HG03025 (cell line): Measurements from ENCODE around the gene HNRNPLL.
A peak's percentile ranks its signal among the peaks of the same experiment; 100 is the strongest.
"Not testable (repeated sequence)": the region's sequence is repeated elsewhere in the genome, so short reads cannot be mapped to it uniquely, and the experiment has no call there.

ENCODE experiments used
- ATAC-seq: cut with Tn5 transposase; IDR thresholded peaks from one replicate; pipeline ENCODE4 v1.9.1; 2021; ENCODE audit warnings: mild to moderate bottlenecking, moderate library complexity; ENCODE audit not compliant: unreplicated experiment, low FRiP score

Gene HNRNPLL

DNA sequence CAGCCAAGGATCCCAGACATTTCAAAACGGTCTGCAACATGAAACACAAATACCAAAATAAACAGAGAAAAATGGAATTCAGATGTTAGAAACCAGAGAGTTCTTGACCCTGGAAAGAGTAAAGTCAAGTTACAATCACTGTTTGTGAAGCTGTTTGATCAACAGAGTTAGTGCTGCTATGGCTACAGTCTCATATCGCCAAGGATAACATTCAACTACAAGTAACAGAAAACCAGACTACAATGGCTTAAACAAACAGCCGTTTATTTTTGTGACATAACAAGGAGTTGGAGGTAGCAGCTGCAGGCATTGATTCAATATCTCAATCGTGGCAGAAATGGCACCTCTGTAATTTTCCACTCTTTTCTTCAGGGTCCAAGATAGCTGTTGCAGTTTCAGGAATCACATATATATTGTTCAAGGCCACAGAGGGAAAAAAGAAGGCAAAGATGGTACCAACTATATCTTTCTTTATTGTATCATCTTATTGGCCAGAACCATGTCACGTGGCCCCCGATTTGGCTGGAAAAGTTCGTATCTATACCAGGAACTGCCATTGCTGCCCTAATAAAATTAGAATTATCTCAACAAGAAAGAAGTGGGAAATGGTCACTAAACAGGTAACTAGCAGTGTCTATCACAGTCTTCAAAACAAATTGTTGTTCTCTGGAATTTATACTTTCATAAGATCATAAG lies 17.7 kb upstream of the HNRNPLL start:
- ATAC-seq: no peak

DNA sequence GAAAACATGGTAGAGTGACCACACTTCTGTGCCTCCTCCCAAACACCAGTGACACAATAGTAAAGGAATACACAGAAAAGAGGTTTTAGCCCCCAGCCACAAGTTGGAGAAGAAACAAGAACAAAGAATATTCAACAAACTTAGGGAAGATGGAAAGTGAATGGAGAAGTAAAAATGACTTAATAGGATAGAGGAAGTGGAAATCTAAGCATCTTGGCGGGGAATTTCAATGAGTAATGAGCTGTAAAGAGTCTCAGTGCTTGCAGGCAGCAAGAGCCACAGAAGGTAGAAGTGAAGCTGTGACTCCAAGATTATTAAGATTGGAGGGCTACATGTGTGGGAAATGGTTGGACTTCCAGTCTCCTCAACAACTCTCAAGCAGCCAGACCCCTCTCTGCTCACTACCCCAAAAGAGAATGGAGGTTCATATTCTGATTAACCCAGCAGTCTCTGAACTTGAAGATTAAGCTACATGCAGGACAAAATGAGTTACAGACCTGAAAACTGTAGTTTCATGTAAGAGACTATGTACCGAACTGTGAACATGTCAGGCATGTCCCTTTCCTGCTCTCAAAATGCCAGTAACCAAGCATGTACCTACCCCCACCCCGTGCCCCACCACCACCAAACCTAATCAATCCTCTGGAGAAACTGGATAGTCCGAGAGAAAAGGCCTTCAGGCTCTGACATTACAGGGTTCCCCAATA lies 16.9 kb upstream of the HNRNPLL start:
- no peak for ATAC-seq

DNA sequence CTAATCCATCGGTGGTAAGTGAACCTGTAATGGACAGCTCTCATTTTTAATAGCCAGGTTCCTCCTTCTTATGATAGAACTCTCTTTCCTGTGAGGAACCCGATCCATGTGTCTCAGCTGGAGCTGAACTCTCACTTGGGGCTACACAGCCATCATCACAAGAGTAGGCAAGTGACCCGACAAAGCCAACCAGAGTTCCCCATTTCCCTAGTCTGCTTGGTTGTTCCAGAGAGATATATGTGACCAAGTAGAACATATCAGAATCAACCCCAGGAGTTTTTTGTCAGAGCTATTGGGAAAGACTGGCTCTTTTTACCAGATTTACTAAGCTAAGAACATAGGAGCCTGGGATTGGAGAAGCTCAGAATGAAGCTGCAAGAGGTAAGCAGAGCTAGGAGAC lies 14.6 kb upstream of the HNRNPLL start:
- ATAC-seq: no peak

DNA sequence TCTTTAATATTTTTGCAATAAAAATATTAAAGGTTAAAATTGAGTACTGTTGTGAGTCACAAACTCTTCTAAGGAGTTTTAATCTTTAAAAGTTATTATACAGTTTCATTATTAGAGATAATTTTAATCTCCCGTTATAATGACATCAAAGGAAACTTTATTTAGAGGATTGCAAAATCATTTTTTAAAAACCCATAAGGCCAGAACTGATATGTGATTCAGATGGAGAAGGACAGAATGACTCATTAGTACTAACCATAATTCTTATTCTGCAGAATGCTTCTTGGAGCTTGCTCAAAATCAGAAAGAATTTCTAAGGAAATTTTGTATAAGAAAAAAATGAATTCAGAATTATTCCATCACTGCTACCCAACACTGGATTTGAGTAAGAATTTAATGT lies 12.5 kb upstream of the HNRNPLL start:
- no peak for ATAC-seq

DNA sequence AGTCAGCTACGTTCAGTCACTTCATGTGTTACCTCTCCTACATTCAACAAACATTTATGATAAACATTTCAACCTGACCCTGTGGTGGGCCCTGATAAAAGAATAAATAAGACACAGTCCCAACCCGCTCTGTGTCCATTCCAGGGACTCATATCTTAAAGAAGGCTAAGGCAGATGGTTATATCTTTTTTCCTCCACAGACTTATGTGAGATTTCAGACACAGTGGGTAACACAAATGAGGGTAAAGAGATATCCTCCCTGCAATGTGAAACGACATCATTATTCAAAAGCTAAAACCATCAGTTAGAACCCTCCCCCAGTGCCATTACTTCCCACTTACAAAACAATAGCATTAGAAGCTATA lies 11.1 kb upstream of the HNRNPLL start:
- no peak for ATAC-seq

DNA sequence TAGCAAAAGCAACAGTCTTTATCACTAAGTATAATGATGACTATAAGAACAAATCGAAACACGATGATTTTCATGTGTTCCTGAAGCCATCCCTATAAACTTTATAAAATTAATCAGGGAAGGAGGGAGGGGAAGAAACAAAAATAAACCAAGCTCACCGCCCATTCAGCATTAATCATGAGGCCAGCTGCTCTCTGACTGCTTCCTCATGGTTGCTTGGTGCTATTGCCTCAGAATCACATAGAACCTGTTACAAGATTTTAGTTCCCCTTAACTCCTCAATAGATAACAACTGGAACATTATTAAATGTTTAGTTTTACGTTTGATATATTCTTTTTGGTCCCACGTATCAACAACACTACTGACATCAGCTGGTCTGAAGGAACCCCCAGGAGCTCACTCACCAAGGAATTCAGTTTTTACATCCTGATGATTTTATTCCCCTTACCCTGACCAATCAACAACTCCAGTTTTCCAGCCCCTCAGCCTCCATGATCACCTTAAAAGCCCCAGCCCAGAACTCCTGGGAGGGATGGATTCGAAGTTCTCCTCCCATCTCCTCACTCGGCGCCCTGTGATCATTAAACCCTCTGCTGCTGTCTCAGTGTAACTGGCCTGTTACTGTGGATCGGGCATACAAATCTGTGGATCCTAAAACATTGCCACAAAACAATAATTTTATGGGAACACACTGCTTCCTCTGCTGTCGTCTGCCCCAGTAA lies 10.6 kb upstream of the HNRNPLL start:
- no peak for ATAC-seq

DNA sequence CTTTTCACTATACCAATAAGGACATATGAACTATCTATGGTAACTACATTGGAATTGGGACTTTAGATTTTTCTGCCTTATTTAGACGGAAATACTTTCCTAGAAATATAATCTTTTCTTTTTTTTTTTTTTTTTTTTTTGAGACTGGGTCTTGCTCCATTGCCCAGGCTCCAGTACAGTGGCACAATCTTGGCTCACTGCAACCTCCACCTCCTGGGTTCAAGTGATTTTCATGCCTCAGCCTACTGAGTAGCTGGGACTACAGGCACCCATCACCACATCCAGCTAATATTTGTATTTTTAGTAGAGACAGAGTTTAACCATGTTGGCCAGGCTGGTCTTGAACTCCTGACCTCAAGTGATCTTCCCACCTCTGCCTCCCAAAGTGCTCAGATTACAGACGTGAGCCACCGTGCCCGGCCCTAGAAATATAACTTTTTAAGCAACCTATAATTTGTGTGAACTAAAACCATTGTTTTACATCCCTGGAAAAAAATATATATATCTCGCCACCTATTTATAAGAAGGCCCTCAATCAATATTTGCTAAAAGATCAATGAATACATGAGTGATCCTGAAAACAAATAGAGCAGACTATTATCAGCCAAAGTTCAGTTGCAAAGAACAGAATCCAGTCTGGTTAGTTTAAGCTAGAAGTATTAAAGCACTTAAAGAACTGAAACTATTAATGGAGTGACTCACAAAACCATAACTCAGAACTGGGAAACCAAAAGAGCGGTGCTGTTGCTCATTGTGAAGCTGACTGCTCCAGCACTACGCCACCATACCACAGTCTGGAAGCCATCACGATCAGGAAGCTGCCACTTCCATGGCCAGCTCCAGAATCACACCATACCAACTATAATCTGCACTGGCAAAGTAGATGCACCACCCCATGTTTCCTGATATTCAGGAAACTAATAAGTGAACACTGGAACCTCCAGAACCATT lies 8.4 kb upstream of the HNRNPLL start:
- peak; percentile 57 for ATAC-seq

DNA sequence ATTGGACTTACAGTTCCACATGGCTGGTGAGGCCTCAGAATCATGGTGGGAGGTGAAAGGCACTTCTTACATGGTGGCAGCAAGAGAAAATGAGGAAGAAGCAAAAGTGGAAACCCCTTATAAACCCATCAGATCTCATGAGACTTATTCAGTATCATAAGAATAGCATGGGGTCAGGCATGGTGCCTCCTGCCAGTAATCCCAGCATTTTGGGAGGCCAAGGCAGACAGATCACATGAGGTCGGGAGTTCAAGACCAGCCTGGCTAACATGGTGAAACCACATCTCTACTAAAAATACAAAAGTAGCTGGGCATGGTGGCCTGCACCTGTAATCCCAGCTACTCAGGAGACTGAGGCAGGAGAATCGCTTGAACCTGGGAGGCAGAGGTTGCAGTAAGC lies 6.5 kb upstream of the HNRNPLL start:
- ATAC-seq: not testable (repeated sequence)

DNA sequence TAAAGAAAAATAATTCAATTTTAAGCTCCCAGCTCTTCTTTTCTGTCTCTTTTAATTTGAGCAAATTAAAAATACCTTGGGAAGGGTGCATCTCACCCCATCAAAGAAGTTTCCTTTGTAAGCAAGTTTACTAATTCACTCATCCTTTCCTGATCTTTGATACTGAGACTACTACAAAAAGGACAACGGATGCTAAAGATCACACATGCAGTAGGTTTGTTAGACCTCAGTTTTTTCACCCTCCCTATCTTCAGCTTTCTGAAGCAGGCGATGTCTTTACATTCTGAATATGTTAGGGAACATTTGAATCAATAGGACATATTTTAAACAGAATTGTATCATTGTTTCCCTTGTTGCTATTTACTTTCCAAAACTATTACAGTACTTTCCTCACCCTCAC lies 6.0 kb upstream of the HNRNPLL start:
- no peak for ATAC-seq

DNA sequence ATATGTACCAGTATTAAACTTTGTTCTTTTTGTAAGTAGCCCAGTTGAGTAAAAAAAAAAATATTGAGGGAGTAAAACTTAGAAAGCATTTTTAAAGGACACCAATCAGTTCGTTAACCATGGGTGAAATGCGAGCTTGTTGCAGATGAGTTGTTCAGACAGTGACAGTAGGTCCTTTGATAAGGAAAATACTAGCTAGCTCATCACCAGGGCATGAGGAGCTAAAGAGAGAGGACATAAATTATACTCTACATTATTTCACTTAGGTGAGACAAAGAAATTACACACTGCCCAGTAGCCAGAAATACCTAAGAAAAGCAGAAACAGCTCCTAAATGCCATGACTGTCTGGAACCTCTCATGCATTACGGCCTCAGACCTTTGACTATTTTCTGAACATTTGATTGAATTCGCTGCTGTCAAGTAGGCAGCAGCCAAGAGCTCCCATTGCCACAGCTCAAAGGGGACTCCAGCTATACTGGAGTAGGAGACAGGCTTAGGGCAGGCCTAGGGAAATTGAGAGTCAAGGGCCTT lies 2.6 kb upstream of the HNRNPLL start:
- ATAC-seq: no peak

DNA sequence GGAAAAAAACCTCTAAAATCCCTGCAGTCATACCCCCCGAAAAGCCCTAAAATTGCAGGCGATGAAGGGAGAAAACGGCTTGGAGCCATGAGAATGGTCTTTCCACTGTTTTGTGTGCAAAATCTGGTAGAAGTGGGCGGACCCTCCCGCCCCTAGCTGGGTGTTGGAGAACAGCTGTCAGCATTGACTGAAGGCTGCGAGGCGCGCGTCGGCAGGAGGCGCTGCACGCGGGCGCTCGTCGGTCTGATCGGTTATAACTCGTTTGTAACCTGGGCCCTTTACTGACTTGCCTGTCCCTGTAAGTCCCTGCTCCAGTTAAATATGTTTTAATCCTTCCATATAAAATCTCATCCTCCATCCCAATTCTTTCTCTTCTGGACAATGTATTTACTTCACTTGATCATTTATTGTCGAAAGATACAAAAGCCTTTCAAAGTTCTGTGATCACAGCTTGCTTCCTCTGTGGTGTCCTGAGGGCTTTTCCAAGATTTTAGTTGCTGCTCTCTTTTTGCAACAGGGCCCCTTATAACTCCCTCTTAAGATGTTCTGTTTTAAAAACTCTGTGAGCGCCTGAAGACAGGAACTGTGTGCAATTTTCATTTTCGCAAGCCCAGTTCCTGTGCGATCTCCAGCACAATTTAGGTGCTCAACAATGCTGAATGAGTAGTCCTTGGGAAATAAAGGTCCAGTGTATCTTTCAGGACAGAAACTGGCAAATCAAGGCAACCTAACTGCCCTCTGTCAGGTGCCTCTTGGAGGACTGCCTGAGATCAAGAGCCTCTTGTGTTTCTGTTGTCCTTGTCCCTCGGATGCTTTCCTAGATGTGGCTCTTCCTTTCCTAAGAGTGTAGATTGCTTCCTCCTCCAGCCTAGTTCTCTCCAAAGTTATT lies 918 bp upstream of the HNRNPLL start:
- peak; percentile 49 for ATAC-seq

DNA sequence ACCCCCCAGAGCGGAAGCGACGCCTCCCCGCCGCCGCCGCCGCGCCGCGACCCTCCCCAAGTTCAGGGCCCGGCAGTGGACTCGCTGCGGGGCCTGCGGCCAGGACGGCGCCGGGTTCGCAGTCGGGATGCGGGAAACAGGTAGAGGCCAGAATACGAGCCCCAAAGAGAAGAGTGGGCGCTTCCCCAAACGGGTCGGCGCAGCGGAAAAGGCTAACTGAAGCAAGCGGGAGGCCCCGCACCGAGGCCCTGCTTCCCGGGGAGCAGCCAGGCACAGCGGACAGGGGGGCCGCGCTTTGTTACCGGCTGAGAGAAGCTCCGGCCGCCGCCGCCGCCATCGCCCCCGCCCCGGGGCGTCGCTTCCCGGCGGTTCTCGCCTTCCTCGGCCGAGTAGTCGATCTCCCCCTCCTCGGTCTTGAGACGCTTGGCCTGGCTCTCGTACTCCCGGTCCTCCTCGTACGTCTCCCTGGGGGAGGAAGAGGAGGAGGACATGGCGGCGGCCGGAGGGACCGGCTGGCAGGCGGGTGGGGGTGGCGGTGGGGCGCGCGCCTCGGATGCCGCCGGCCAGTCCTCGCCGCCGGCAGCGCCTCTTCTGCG lies 494 bp downstream of the HNRNPLL start:
- ATAC-seq: peak; percentile 5

DNA sequence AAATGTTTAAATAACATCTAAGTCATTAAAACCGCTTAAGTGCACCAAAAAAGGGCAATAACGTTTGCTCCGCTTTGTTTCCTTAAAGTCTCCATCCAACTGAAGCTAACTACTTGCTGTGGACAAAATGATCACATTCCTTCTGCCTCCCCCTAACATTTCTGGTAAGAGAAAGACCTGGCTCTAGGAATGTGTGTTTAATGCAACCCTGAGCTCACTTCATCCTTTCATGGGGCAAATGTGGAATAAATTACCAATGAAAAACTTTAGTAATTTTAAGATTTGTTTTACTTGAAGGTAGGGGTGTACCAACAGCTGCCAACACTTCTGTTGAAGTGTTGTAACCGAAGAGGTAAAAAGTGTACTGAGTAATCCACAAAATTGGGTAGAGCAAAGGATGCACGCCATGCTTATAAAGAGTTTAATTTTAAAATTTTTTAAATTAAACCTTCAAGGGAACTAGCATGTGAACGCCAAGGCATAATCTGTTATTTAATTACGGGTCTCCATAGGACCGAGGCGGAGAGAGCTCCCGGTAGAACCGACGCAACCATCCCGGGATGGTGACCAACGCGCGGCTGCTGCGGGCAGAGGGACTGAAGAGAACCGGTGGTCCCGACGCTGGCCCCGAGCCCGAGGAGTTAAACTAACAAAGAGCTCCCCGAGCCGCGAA lies 1.1 kb downstream of the HNRNPLL start:
- no peak for ATAC-seq

DNA sequence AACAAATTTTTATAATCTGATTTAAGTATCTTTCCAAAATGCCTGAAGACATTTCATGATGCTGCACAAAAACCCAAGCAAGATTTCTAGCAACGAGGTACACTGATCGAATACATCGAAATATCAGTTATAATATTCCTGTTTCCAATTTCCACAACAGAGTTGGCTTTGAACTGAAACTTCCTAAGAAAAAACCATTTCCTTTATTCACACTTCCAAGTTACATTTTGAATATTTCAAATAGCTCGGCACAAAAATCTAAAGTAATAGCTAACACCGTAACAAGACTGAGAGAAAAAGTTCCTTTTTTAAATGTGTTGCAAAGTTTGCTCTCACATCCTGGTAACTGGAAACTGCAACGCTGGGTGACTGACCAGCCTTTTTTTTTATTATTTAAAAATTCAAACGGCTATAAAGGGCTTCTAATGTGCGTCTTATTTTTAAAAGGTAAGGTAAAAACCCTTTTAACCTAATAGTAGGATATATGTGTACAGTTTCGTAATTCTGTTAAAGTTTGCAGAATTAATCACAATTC lies 1.7 kb downstream of the HNRNPLL start:
- ATAC-seq: no peak

DNA sequence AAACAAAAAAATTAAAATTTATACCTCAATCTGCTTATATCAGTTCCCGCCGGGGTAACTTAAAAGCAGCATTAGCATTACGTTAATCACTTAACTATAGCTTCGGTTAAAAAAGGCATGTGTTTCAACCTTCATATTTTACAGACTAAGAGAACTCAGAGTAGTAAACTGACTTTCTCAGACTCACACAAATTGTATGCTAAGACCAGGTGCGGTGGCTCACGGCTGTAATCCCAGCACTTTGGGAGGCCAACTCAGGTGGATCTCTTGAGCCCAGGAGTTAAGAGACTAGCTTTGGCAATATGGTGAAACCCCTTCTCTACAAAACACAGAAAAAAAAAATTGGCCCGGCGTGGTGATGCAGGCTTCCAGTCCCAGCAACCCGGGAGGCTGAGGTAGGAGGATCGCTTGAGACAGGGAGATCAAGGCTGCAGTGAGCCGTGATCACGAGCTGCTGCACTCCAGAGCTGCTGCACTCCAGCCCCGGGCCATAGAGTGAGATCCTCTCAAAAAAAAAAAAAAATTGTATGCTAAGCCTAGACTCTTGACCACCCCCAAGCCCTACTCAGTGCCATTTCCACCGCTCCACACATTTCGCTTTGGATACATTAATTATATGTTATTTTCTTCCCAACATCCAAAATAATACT lies 2.4 kb downstream of the HNRNPLL start:
- ATAC-seq: no peak

DNA sequence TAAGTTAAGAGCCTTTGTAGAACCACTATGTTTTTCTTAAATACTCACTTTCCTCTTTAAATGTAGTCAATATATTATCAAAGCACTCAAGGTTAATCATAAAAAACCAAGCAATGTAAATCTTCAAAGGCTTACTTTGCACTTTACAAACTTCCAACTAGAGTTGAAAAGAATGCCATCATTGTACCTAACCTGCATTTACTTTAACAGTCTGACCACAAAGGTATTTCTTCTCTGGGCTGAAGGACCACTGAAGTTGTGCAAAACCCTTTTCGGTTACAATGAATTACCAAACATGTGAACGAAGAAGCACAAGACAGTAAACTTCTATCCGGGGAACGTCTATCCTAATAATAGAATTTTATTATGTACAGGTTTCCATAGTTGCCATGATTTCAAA lies 3.0 kb downstream of the HNRNPLL start:
- no peak for ATAC-seq

DNA sequence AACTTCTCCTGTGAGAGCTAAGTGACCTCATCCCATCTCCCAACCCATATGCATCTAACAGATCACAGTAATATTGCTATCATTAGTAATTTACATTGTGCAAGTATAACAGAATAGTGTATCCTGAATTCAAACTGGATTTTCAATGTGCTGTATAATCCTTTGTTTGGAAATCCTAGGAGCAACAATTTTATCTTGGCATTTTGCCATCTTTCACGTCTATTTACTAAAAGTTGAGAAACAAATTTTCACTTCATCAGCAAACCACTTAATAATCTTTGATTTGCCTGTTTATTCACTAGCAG lies 3.8 kb downstream of the HNRNPLL start:
- ATAC-seq: no peak
